Measurements from ENCODE around the gene BUD31.

DNA sequence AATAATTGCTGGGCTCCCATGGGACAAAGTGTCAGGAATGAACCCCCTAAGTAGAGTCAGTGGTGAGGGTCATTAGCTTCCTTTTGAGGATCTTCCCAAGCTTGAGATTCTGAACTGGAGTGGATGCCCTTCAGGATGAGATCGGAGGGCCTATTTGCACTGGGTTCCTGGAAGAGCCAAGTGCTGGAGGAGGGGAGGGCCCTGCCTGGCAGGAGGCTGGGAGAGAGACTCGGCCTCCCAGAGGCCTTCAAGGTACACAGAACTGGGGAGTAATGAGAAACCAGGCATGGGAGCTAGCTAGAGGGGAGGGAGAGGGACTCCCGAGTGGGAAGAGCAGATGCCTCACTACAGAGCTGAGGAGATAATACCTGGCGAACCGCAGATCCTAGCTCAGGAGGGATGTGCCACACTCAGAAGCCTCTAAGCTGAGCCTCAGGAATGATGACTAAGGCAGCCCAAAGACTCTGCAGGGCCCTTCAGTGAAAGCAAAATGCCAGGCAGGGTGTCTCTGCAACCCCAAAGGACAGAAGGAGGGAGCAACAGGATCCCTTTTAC is 9.8 kb upstream of the BUD31 start:
- TF ChIP-seq, protein P1, sequence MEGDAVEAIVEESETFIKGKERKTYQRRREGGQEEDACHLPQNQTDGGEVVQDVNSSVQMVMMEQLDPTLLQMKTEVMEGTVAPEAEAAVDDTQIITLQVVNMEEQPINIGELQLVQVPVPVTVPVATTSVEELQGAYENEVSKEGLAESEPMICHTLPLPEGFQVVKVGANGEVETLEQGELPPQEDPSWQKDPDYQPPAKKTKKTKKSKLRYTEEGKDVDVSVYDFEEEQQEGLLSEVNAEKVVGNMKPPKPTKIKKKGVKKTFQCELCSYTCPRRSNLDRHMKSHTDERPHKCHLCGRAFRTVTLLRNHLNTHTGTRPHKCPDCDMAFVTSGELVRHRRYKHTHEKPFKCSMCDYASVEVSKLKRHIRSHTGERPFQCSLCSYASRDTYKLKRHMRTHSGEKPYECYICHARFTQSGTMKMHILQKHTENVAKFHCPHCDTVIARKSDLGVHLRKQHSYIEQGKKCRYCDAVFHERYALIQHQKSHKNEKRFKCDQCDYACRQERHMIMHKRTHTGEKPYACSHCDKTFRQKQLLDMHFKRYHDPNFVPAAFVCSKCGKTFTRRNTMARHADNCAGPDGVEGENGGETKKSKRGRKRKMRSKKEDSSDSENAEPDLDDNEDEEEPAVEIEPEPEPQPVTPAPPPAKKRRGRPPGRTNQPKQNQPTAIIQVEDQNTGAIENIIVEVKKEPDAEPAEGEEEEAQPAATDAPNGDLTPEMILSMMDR (IDR thresholded peaks at IDR 0.05) = no peak
- no peak for TF ChIP-seq POLR2AphosphoS5 (IDR thresholded peaks at IDR 0.05)
- TF ChIP-seq POLR2A (IDR thresholded peaks at IDR 0.05) = no peak
